ENCODE measurements around the gene ZNF573.

- no peak for TF ChIP-seq MTA3 (CRISPR knock-in tag; IDR thresholded peaks at IDR 0.05)
- no peak for TF ChIP-seq ZNF24 (IDR thresholded peaks at IDR 0.05)
- no peak for TF ChIP-seq JUN (CRISPR knock-in tag; IDR thresholded peaks at IDR 0.05)
- no peak for TF ChIP-seq LBX2 (CRISPR knock-in tag; IDR thresholded peaks at IDR 0.05; ENCODE audit: borderline replicate concordance)
- TF ChIP-seq POLR2AphosphoS5 (IDR thresholded peaks at IDR 0.05; ENCODE audit: low read depth, low read length), result no peak
- no peak for TF ChIP-seq ZNF362 (CRISPR knock-in tag; IDR thresholded peaks at IDR 0.05; ENCODE audit: borderline replicate concordance)
- no peak for TF ChIP-seq SUZ12 (IDR thresholded peaks at IDR 0.05; ENCODE audit: low read depth, low read length)
- TF ChIP-seq SAP130 (CRISPR knock-in tag; IDR thresholded peaks at IDR 0.05; ENCODE audit: low read depth), result no peak
These were observed 15.9 kb downstream of the ZNF573 start for GRCh38 chr19:37763488-37763887.

Data from HepG2 (cell line).